ENCODE data around the gene WDR37. TPM values are rescaled to one million over a fixed set of nuclear protein-coding genes. Genes with fewer than 3 reads are reported as not detected.

The WDR37 gene
- total RNA-seq, 1 experiment from 2014 or later, result 10.4 TPM

DNA sequence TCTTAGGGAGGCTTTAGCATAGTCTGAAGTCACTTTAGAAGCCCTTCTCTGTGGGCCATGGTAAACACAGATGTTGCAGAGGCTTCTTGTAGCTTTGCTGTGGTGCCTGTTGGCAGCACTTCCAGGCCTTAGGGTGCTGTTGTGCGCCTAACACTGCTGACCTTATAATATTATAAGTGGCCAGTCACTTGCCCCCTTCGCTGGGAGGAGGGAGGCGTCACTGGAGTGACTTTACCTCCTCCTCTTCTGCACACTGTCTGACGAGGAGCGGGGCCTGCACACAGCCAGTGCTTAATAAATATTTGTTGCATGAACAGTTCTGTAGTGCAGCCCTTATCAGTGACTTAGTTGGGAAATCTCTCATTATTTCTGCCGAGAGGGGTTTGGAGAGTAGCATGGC is 63.3 kb downstream of the WDR37 start:
- no peak for ATAC-seq

DNA sequence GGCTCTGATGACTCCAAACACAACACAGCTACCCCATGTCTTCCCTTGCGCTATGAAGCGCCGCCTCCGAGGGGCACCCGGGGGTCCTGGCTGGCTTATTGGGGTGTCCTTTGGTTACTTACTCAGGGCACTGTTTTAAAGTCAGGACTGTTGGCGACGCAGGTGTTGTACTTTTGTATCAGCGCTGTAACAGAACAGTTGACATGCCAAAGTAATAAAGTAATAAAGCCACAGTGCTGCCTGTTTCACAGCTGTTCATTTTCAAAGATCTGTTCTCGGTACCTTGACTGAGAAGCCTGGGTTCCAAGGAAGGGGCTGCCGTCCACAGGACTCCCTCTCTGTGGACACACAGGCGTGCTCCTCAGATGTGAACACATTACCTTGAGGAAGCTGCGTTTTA is 64.1 kb downstream of the WDR37 start:
- Mint-ChIP-seq H3K27me3 (ENCODE audit: low read depth) (no peaks in the 10 kb centered on the region), H3K36me3 (peaks cover 41% of the 10 kb centered on the region), H3K27ac (0 out of 2 replicates have a peak overlapping the region, but pooled peaks have one; percentile 42), H3K4me3 (no peak overlapping the region), H3K9me3 (no peaks in the 10 kb centered on the region), H3K4me1 (0 out of 2 replicates have a peak, but pooled peaks cover 2% of the 10 kb centered on the region)
- ChIA-PET CTCF (interaction anchor here (1.2 kb wide), 1 partner anchor 10 kb away, joined by 4 read pairs; no protein-coding TSS in a partner anchor), POLR2A (no interaction called here)
- TF ChIP-seq TEAD1 (CRISPR knock-in tag; IDR thresholded peaks at IDR 0.05), result no peak
- no peak for TF ChIP-seq CBFB (CRISPR knock-in tag; IDR thresholded peaks at IDR 0.05; ENCODE audit: low read depth)
- TF ChIP-seq ZNF219 (CRISPR knock-in tag; IDR thresholded peaks at IDR 0.05; ENCODE audit: borderline replicate concordance), result no peak
- TF ChIP-seq ELF4 (CRISPR knock-in tag; IDR thresholded peaks at IDR 0.05; ENCODE audit: low read depth), result no peak
- TF ChIP-seq NR1H2 (CRISPR knock-in tag; IDR thresholded peaks at IDR 0.05), result no peak
- ATAC-seq (no peak), DNase-seq (ENCODE audit: low spot score) (no peak)

More for the DNA sequence above, 63.3 kb downstream of the WDR37 start:
- Mint-ChIP-seq H3K9me3 (no peaks in the 10 kb centered on the region), H3K4me3 (no peak overlapping the region), H3K36me3 (peaks cover 35% of the 10 kb centered on the region), H3K27ac (no peak overlapping the region), H3K27me3 (ENCODE audit: low read depth) (no peaks in the 10 kb centered on the region), H3K4me1 (peaks cover 10% of the 10 kb centered on the region; the same call in 1 of the 2 replicates)
- ChIA-PET POLR2A (no interaction called here), CTCF (interaction anchor here (1.0 kb wide), 1 partner anchor 124 kb away, joined by 3 read pairs; no protein-coding TSS in a partner anchor)
- no peak for DNase-seq (ENCODE audit: low spot score)
- TF ChIP-seq, protein P1, sequence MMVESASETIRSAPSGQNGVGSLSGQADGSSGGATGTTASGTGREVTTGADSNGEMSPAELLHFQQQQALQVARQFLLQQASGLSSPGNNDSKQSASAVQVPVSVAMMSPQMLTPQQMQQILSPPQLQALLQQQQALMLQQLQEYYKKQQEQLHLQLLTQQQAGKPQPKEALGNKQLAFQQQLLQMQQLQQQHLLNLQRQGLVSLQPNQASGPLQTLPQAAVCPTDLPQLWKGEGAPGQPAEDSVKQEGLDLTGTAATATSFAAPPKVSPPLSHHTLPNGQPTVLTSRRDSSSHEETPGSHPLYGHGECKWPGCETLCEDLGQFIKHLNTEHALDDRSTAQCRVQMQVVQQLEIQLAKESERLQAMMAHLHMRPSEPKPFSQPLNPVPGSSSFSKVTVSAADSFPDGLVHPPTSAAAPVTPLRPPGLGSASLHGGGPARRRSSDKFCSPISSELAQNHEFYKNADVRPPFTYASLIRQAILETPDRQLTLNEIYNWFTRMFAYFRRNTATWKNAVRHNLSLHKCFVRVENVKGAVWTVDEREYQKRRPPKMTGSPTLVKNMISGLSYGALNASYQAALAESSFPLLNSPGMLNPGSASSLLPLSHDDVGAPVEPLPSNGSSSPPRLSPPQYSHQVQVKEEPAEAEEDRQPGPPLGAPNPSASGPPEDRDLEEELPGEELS (CRISPR knock-in tag; IDR thresholded peaks at IDR 0.05), result no peak

DNA sequence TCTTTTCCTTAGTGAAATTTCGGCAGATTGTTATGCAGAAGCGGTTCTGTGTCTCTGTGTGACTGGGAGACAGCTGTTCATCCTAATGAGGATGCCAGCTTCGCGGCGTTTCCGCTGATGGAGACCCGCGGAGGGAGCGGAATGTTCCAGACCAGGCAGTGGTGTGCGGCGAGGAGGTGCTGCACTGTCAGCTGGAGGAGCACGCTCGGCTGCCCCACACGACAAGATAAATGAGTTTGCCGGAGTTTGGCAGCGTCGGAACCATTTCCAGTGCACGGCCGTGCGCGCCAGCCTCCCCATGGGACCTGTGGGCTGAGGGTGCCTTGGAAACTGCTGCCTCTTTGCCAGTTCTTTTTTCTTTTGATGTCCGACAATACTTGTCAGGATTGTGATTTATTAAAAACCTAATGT is 64.6 kb downstream of the WDR37 start:
- ChIA-PET POLR2A (no interaction called here), CTCF (interaction anchor here (1.2 kb wide), 1 partner anchor 11 kb away, joined by 4 read pairs; no protein-coding TSS in a partner anchor)
- TF ChIP-seq MXD4 (CRISPR knock-in tag; IDR thresholded peaks at IDR 0.05; ENCODE audit: borderline replicate concordance) (no peak), FOXP1 (CRISPR knock-in tag; IDR thresholded peaks at IDR 0.05; ENCODE audit: borderline replicate concordance) (no peak), RELA (CRISPR knock-in tag; IDR thresholded peaks at IDR 0.05; ENCODE audit: borderline replicate concordance) (no peak), HMGA2 (CRISPR knock-in tag; IDR thresholded peaks at IDR 0.05) (no peak), ZNF396 (CRISPR knock-in tag; IDR thresholded peaks at IDR 0.05; ENCODE audit: borderline replicate concordance) (no peak), NR3C1 (CRISPR knock-in tag; conservative IDR thresholded peaks at IDR 0.05; ENCODE audit: low read depth) (no peak), KAT7 (CRISPR knock-in tag; IDR thresholded peaks at IDR 0.05; ENCODE audit: borderline replicate concordance) (no peak)
- TF ChIP-seq, protein P2, sequence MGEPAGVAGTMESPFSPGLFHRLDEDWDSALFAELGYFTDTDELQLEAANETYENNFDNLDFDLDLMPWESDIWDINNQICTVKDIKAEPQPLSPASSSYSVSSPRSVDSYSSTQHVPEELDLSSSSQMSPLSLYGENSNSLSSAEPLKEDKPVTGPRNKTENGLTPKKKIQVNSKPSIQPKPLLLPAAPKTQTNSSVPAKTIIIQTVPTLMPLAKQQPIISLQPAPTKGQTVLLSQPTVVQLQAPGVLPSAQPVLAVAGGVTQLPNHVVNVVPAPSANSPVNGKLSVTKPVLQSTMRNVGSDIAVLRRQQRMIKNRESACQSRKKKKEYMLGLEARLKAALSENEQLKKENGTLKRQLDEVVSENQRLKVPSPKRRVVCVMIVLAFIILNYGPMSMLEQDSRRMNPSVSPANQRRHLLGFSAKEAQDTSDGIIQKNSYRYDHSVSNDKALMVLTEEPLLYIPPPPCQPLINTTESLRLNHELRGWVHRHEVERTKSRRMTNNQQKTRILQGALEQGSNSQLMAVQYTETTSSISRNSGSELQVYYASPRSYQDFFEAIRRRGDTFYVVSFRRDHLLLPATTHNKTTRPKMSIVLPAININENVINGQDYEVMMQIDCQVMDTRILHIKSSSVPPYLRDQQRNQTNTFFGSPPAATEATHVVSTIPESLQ (CRISPR knock-in tag; IDR thresholded peaks at IDR 0.05), result no peak
- TF ChIP-seq, protein P3, sequence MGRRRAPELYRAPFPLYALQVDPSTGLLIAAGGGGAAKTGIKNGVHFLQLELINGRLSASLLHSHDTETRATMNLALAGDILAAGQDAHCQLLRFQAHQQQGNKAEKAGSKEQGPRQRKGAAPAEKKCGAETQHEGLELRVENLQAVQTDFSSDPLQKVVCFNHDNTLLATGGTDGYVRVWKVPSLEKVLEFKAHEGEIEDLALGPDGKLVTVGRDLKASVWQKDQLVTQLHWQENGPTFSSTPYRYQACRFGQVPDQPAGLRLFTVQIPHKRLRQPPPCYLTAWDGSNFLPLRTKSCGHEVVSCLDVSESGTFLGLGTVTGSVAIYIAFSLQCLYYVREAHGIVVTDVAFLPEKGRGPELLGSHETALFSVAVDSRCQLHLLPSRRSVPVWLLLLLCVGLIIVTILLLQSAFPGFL (CRISPR knock-in tag; IDR thresholded peaks at IDR 0.05; ENCODE audit: borderline replicate concordance), result no peak
- TF ChIP-seq, protein P4, sequence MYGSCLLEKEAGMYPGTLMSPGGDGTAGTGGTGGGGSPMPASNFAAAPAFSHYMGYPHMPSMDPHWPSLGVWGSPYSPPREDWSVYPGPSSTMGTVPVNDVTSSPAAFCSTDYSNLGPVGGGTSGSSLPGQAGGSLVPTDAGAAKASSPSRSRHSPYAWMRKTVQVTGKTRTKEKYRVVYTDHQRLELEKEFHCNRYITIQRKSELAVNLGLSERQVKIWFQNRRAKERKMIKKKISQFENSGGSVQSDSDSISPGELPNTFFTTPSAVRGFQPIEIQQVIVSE (CRISPR knock-in tag; IDR thresholded peaks at IDR 0.05; ENCODE audit: borderline replicate concordance), result no peak
- TF ChIP-seq, protein P5, sequence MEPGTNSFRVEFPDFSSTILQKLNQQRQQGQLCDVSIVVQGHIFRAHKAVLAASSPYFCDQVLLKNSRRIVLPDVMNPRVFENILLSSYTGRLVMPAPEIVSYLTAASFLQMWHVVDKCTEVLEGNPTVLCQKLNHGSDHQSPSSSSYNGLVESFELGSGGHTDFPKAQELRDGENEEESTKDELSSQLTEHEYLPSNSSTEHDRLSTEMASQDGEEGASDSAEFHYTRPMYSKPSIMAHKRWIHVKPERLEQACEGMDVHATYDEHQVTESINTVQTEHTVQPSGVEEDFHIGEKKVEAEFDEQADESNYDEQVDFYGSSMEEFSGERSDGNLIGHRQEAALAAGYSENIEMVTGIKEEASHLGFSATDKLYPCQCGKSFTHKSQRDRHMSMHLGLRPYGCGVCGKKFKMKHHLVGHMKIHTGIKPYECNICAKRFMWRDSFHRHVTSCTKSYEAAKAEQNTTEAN (CRISPR knock-in tag; IDR thresholded peaks at IDR 0.05), result no peak
- H3K36me3 Mint-ChIP-seq, result peaks cover 45% of the 10 kb centered on the region
- H3K27me3 Mint-ChIP-seq (ENCODE audit: low read depth), result no peaks in the 10 kb centered on the region
- no peaks in the 10 kb centered on the region for H3K4me1 Mint-ChIP-seq
- ATAC-seq, result no peak
- no peak overlapping the region for H3K4me3 Mint-ChIP-seq
- DNase-seq (ENCODE audit: low spot score), result no peak
- H3K27ac Mint-ChIP-seq, result 0 out of 2 replicates have a peak overlapping the region, but pooled peaks have one; percentile 38
- no peaks in the 10 kb centered on the region for H3K9me3 Mint-ChIP-seq

Data from WTC11 (cell line).